Measurements from ENCODE around the gene WWC2.
"Not testable (repeated sequence)": the region's sequence is repeated elsewhere in the genome, so short reads cannot be mapped to it uniquely, and the experiment has no call there.

The WWC2 gene

DNA sequence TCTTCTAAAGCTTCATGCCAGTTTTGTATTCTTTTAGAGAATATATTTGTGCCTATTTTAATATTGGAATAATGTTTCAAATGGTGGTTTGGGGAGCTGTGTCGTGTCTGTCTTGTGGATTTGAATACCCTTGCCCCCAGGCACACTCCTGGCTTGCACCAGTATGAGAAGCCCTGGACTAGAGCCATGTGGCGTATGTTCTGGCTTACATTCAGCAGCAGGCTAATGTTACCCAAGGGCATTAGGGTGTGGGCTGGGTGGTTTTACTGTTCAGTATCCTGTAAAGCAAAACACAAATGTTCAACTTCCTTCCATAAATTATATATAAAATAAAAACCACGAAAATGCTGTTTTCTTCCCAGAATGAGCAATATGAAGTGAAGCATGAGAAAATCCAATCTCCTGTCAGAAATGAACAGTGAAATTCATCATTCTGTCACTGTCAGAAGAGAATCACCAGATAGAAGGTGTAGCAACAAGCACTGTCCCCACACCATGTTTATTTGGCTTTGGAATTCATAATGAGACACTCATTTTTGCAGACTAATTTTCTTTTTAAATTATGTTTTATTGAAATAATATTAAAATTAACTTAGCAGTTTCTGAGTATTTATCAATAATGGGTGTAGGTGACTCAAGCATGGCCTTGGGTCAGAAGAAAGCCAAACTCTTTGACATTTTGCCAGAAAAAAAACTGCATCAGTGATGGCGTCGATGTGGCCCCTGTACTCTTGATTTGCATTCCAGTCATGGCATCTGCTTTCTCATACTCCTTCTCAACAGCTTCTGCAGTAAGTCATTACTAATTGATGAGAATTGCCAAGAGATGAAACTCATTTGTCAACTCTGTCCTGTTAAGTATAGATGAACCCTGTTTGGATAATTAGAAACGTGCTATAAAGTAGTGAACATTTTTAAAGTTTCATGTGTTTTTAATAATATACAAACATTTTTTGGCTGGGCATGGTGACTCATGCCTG is 43.8 kb downstream of the WWC2 start:
- no peak for DNase-seq (ENCODE audit: low read depth)

DNA sequence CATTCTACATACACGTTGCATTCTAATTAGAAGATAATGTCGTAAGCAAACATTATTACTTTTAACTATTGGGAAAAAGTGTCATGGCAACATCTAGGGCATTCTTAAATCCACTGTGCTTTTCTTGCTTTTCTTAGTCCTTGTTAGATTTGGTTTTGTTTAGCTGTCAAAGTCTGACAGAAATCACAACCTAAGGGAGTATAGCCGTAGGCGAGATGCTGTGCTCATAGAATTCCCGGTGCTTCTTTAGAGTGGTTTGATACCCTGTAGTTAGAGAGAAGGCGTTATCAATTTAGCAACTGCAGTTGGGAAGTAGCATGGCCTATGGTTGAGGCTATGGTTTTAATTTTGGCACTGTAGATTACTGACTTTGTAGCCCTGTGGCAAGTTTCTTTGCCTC is 45.7 kb downstream of the WWC2 start:
- DNase-seq (ENCODE audit: low read depth) = no peak

DNA sequence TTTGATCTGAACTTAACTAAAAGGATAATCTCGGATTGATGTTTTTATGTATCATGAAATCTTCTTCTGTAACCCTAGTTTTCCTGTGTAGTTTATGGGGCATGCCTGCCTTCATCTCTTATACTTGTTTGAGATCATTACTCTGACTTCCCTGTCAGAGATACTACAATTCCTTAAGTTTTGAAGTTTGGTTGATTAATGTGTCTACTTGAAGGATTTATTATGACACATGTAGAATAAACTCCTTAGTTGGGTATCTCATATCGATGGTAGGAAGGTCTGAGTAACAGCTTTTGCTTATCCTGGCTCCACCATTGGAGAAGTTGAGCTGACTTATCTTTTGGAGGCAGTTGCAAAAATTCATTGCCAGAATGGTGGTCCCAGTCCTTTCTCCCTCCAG is 46.7 kb downstream of the WWC2 start:
- DNase-seq (ENCODE audit: low read depth) = no peak

DNA sequence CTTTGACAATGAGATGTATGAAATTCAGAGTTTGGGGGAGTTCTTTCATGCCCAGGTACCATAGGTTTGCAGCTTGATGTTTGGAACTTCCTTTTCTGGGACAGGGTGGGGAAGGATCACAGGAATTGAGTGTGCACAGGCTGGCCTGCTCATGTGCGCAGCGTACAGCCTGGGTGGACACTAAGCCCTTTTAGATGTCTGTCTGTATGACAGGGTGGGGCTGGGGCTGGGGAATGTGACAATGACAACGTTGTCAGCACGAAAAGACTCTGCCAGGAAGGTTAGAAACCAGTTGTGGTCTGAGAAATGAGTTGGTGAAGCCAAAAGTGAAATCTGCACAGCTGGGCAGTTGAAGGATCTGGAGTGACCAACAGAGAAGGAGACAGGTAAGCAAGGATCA is 47.4 kb downstream of the WWC2 start:
- no peak for DNase-seq (ENCODE audit: low read depth)

DNA sequence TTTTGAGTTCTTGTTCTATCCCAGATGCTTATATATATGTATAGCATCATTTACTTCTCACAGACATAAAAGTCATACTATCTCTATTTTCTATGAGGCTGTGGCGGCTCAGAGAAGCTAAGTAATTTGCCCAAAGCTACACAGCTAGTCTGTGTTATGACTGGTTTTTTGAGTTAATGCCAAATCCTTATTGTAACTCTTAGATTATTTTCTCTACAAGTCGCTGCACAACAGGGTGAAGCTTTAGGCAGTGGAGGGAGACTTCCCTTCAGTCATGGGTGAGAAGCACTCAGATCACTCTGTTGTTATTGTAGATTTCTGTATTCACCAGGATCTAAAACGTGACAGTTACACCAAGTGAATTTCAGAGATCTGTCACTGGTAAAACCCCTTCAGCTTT is 48.1 kb downstream of the WWC2 start:
- no peak for DNase-seq (ENCODE audit: low read depth)

DNA sequence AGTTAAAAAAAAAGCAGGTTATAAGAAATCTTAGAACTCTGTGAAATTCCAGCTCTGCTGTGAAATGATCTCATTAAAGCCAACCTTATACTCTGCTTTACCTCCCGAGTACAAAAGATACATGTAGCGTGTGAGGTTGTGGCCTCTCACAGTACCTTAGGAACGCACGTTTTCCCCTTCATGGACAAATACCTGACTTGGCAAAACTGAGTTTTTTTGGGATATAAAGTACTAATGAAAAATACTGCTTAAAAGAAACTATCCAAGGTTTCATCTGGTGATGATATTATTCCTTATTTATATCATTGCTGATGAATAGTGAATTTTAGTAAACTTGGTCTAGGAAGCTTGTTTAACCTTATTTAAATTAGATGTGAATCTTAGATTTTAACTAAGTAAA is 48.9 kb downstream of the WWC2 start:
- DNase-seq (ENCODE audit: low read depth) = no peak

DNA sequence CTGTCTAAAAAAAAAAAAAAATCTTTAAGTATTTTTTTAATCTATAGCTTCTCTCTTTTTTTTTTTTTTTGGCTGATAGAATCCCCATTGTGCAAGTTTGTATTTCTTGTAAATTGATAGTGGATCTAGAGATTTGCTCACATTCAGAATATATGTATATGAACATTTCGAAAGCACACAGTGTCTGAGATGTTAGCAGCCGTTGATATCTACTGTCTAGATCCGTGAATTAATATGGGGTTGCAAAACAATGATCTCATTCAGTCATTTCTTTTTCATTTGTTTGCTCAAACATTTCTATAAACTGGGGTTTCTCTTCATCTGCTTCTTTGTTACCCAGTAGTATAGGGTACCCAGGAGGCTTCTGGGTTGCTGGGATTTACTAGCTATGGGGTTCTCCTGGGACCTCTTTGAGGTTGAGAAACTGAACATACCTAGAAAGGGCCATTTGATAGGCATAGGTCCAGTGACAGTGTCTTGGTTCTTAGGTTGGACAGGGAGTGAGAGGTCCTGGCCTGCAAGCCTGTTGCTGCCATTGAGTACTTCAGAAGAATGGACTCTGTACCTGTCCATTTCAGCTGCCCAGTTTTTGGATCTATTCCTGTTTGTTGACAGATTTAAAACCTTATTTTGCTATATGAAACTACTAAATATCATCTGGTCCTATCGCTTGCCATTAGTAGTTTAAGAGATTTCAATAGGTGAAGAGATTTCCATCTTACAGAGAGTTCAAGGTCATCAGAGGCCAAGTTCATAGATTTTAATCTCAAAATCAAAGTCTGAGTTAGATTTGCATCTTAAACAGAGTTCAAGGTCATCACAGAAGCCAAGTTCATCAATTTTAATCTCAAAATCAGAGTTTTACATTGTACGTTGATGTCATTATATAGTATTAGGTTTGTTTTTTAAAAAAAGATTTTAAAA is 50.8 kb downstream of the WWC2 start:
- no peak for DNase-seq (ENCODE audit: low read depth)

DNA sequence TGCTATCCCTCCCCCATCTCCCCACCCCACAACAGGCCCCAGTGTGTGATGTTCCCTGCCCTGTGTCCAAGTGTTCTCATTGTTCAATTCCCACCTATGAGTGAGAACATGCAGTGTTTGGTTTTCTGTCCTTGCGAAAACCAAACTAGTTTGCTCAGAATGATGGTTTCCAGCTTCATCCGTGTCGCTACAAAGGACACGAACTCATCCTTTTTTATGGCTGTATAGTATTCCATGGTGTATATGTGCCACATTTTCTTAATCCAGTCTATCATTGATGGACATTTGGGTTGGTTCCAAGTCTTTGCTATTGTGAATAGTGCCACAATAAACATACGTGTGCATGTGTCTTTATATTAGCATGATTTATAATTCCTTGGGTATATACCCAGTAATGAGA is 51.6 kb downstream of the WWC2 start:
- DNase-seq (ENCODE audit: low read depth) = not testable (repeated sequence)

DNA sequence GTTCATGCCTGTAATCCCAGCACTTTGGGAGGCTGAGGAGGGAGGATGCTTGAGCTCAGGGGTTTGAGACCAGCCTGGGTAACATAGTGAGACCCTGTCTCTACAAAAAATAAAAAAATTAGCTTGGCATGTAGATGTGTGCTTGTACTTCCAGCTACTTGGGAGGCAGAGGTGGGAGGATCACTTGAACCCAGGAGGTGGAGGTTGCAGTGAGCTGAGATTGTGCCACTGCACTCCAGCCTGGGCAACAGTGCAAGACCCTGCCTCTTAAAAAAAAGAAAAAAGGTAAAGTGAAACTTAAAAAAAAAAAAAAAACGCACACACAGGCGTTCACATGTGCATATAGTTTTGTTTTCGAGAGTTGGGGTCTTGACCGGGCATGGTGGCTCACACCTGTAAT is 53.2 kb downstream of the WWC2 start:
- not testable (repeated sequence) for DNase-seq (ENCODE audit: low read depth)

DNA sequence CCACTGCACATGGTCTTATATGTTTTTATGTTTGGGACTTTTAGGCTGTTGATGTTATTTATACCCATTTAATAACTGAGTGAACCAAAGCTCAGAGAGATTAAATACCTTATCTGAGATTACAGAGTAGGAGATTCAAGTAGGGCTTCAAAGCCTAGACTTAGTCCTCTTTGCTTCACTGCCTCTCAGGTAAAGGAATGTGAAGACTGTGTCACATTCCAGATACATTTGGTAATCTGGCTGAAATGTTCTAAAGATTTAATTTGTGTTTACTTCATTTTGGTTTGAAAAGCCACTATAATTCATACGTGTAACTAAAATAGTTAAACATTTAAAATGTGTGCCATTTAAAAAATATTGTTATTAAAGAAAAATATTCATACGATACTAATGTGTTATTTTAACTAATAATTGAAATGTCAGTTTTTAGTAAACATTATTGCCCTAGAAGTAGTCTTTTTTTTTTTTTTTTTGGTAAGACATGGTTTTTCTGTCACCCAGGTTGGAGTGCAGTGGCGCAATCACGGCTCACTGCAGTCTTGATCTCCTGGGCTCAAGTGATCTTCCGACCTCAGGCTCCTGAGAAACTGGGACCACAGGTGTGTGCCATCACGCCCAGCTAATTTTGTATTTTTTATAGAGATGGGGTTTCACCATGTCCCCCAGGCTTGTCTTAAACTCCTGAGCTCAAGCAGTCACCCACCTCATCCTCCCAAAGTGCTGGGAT is 54.3 kb downstream of the WWC2 start:
- DNase-seq (ENCODE audit: low read depth) = no peak

DNA sequence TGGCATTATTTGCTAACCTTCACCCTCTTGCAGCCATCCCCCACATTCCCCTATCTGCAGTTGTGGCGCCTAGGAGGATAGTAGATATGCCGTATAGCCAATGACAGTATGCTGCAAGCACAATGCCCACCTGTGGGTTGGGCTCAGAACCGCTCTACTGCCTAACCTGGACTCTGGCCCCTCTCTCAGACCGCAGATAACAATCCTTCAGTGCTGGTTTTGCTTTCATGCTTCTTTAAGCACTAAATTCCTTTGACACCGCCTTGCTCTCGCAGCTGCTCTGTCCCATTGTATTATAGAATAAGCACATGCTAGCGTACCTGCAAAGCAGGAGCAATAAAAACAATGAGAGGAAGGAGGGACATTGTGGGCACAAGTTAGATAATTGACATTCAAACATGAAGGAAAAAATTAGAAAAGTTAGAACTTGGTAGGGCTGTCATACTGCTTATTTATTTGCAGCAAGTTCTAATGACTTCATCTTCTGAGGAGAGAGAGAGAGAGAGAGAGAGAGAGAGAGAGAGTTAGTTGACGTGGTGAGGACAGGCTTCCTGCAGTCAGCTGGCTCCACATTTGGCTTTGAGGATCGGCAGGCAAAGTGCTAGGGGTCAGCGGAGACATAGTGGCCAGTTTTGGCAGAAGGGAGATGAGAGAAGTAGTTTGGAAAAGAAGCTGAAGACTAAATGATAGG is 55.8 kb downstream of the WWC2 start:
- DNase-seq (ENCODE audit: low read depth) = no peak

DNA sequence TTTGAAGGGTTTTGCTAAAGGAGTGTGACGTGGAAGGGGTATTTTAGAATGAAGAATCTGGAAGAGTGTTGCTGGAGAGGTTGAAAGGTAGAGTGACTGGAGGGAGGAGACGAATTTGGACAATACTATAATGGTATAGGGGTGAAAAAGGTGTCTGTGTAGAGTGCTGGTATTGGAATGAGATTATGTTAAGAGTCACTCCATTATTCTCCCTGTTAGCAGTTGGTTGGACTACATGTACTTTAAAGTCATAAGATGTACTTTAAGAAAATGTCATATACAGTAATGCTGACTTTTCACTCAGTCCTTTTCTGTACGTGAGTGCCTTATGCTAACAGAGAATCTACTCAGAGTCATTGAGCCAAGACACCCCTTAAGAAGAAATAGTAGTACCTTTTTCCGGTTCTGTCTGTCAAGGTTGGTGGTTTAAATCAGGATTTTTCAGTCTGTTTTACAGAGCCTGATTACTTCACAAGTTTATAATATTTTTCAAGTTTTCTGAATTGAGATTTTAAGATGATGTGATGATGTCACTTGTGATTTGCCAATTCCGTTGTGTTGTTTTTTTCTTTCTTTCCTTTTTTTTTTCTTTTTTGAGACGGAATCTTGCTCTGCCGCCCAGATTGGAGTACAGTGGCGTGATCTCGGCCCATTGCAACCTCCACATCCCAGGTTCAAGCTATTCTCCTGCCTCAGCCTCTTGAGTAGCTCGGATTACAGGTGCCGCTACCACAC is 56.6 kb downstream of the WWC2 start:
- no peak for DNase-seq (ENCODE audit: low read depth)

DNA sequence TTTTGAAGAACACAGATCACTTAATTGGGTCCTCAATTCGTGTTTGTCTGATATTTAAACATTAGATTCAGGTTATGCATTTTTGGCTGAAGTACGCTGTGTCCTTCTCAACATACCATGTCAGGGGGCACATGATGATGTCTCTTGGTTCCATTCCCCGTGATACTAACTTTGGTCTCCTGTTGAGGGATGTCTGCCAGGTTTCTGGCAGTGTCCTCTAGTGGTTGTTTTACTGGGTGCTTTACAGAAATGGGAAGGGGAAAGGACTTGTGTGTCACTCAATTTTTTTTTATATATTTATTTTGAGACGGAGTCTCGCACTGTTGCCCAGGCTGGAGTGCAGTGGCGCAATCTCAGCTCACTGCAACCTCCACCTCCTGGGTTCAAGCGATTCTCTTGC is 58.2 kb downstream of the WWC2 start:
- DNase-seq (ENCODE audit: low read depth) = no peak

DNA sequence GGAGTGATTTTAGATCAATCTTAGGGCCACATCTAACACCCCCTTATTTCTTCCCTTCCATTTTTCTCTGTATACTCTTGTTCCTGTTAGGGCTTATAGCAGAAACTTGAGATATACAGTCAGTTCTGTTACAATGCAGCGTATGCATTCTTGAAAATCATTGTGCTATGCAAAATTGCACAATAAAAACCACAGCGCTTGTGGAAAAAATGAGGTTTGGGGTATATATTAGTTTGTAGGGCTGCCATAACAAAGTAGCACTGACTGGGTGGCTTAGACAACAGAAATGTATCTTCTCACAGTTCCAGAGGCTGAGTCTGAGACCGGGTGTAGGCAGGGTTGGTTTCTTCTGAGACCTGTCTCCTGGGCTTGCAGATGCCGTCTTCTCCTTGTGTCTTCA is 59.0 kb downstream of the WWC2 start:
- no peak for DNase-seq (ENCODE audit: low read depth)

DNA sequence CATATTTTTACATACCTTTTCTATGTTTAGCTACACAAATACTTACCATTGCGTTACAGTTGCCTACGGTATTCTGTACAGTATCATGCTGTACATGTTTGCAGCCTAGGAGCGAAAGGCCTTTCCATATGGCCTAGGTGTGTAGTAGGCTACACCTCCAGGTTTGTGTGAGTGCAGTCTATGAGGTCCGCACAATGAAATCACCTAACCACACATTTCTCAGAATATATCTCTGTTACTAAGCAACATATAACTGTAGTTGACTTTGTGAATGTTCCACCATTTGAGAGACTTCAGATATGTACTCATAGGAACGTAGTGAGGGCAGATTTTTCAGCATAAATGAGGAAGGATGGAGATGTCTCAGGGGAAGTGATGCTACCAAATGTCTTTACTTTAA is 62.6 kb downstream of the WWC2 start:
- no peak for DNase-seq (ENCODE audit: low read depth)

DNA sequence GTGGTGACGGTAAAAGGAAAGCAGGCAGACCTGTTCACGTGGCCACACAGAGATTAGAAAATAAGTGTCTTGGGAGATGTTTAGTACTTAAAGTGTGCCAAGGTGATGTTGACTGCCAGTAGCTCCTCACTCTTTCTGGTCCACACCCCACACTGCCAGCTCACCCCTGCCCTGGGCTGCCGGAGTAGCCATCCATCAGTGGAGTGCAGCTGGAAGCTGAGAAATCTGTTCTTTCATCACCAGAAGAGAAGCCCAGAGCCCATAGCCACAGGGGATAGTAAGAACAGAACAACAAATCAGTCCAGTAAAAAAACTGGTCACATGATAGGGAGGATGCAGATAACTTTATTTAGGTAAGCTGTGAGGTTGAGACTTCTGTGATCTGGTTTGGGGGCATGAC is 64.1 kb downstream of the WWC2 start:
- DNase-seq (ENCODE audit: low read depth) = no peak

DNA sequence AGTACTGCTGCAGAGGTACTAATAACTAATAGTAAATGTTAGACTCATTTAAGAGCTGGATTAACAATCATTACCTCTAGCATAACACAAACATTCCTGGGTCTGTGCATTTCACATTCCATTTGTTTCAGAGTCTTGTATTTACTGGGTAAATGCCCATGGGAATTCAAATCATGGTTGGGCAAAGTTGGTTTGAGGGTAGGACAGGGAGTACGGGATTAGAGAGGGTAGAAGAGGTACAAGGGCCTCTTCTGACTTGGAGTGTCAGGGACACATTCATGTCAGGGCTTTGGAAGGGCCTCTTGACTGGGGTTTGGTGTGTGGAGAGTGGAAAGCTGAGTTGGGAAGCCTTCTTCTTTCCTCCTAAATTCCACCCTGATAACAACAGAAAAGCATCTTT is 65.9 kb downstream of the WWC2 start:
- DNase-seq (ENCODE audit: low read depth) = no peak

DNA sequence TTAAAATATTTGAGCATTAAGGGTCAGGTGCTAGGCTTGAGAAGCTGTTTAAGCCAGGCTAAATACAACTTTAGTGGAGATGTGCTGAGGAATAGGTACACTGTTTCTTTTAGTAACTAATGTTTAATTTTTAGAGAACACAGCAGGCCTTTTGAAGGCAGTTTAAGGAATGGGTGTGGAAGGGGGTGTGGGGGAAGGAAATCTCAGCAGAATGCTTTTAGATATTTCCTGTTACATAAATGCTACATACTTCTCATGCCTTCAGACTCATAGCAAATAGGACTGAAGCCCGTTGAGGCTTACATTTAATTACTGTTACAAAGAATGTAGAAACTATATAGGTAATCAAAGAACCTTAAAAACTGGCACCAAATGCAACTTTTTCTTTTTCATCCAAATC is 66.3 kb downstream of the WWC2 start:
- DNase-seq (ENCODE audit: low read depth) = no peak

DNA sequence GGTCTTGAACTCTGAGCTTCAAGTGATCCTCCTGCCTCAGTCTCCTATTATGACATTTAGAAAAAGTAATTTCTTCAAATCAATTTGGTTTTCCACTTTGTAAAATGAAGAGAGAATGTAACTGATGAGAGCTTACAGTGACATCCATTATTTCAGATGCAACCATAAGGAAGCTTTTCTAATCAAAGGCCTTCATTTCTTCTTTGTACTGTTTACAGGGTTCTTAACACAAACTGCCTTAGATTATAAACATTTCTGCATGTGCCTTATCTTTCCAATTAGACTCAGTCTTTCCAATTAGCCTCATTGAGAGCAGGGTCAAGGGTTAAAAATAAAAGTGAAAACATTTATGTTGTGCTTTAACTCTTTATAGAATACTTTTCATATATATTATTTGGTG is 71.8 kb downstream of the WWC2 start:
- DNase-seq (ENCODE audit: low read depth) = no peak

DNA sequence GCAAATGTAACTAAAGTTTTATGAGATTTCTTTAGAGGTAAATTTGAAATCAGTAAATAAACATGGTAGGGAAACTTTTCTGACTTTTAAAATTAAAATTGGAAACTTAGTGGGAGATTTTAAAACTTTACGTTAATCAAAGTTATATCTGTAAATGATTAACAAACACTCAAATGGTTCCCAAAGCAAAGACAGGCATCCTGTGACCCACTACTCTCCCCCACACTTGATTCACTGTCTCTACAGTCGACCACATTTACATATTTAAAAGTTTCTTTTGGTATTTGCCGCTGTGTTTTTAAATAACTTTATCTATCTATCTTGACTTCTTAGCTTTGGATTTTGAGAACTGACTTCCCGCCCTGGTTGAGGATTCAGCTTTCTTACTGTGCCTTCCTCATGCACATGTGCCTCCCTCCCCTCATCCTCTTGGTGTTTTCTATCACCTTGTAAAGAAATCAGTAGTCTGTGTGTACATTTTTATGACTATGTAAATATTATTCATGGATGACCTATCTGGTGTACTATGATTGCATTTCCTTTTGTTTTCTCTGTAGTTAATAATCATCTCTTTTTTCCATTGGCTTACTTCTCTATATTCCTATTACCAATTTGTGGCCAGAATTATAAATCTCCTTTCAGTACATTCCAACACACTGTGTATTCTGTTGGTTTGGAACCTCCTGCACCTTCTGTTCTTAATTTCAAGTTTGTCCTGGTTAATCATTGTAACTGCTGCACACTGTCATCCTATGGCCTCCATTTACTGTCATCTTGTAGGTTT is 72.6 kb downstream of the WWC2 start:
- DNase-seq (ENCODE audit: low read depth) = no peak

All from activated gamma-delta T cell treated with anti-CD3 and anti-CD28 coated beads, Interleukin-2, amount 50 U/mL, for 16 hours (primary cell).